ENCODE data around the gene FARSA. TPM values are rescaled to one million over a fixed set of nuclear protein-coding genes. Genes with fewer than 3 reads are reported as not detected.
"Not testable (repeated sequence)": the region's sequence is repeated elsewhere in the genome, so short reads cannot be mapped to it uniquely, and the experiment has no call there.

Gene FARSA
- total RNA-seq (10 to 100 TPM; 40.9 to 59.4 TPM), polyA plus RNA-seq (ENCODE audit: insufficient read length in 6 of 6) (10 to 100 TPM; 35.3 to 46.2 (median 41.8) TPM)
- long read RNA-seq, donor 1, transcript FARSA-201 (13 exons, 1,814 nt): major isoform, 15 of 3,303 reads
- long read RNA-seq, donor 1, partial matches to known transcripts: 2,945 of 3,303 reads
- long read RNA-seq, donor 1, other reads (novel, unspliced or antisense): 340 of 3,303 reads
- long read RNA-seq, donor 2, transcript FARSA-201 (13 exons, 1,814 nt): major isoform, 12 of 12 reads
- long read RNA-seq, donor 2, partial matches to known transcripts: 0 of 12 reads
- long read RNA-seq, donor 2, other reads (novel, unspliced or antisense): 0 of 12 reads
- long read RNA-seq, donor 3, transcript FARSA-201 (13 exons, 1,814 nt): major isoform, 6 of 13 reads
- long read RNA-seq, donor 3, partial matches to known transcripts: 7 of 13 reads
- long read RNA-seq, donor 3, other reads (novel, unspliced or antisense): 0 of 13 reads
- long read RNA-seq, donor 4, transcript FARSA-201 (13 exons, 1,814 nt): major isoform, 43 of 50 reads
- long read RNA-seq, donor 4, partial matches to known transcripts: 3 of 50 reads
- long read RNA-seq, donor 4, other reads (novel, unspliced or antisense): 4 of 50 reads
- long read RNA-seq, donor 5, transcript FARSA-201 (13 exons, 1,814 nt): major isoform, 14 of 1,004 reads
- long read RNA-seq, donor 5, partial matches to known transcripts: 682 of 1,004 reads
- long read RNA-seq, donor 5, other reads (novel, unspliced or antisense): 307 of 1,004 reads
- long read RNA-seq, donor 6, transcript FARSA-201 (13 exons, 1,814 nt): major isoform, 11 of 1,940 reads
- long read RNA-seq, donor 6, partial matches to known transcripts: 1,603 of 1,940 reads
- long read RNA-seq, donor 6, other reads (novel, unspliced or antisense): 324 of 1,940 reads
- long read RNA-seq, donor 7, transcript FARSA-201 (13 exons, 1,814 nt): major isoform, 15 of 1,894 reads
- long read RNA-seq, donor 7, partial matches to known transcripts: 1,487 of 1,894 reads
- long read RNA-seq, donor 7, other reads (novel, unspliced or antisense): 389 of 1,894 reads
- long read RNA-seq, donor 8, transcript FARSA-201 (13 exons, 1,814 nt): major isoform, 13 of 34 reads
- long read RNA-seq, donor 8, partial matches to known transcripts: 17 of 34 reads
- long read RNA-seq, donor 8, other reads (novel, unspliced or antisense): 0 of 34 reads
- long read RNA-seq, donor 9: 0 reads
- long read RNA-seq, donor 10, transcript FARSA-201 (13 exons, 1,814 nt): major isoform, 136 of 159 reads
- long read RNA-seq, donor 10, partial matches to known transcripts: 6 of 159 reads
- long read RNA-seq, donor 10, other reads (novel, unspliced or antisense): 16 of 159 reads
- long read RNA-seq, donor 11: 0 reads
- long read RNA-seq, donor 12, transcript FARSA-201 (13 exons, 1,814 nt): major isoform, 8 of 18 reads
- long read RNA-seq, donor 12, partial matches to known transcripts: 7 of 18 reads
- long read RNA-seq, donor 12, other reads (novel, unspliced or antisense): 0 of 18 reads

GRCh38 chr19:12933287-12934072, at the start of gene FARSA:
TSS of gene FARSA (minus strand) at chr19:12933711. CDS start at chr19:12933696, 15 bp downstream.
- Histone ChIP-seq H3K4me3 (peak within 1 kb of the TSS; percentile 64 to 92), H3K27me3 (no peaks in the 10 kb centered on the region), H3K4me1 (peaks cover 14 to 43% of the 10 kb centered on the region in 2 donors), H3K9me3 (no peaks in the 10 kb centered on the region), H3K27ac (peak within 1 kb of the TSS; percentile 65 to 83), H3K36me3 (peaks cover 0 to 24% of the 10 kb centered on the region in 2 donors)
- intact Hi-C loops (cut with DNase I): no loop called here
- ATAC-seq (peak; percentile 84), DNase-seq (peak; percentile 85 to 96 (median 94))
- no peak for TF ChIP-seq CTCF (IDR thresholded peaks at IDR 0.05)

- H3K27me3 ChIP-seq: peaks cover 0 to 12% of the 10 kb centered on the region in 2 donors
- H3K4me3 ChIP-seq: peak overlapping the region in 1 of 2 donors; percentile 18
- H3K9me3 ChIP-seq: no peaks in the 10 kb centered on the region
- H3K4me1 ChIP-seq: peaks cover 0 to 21% of the 10 kb centered on the region in 2 donors
- DNase-seq (no peak), ATAC-seq (no peak)
- H3K27ac ChIP-seq: no peak overlapping the region
- no peak for TF ChIP-seq CTCF (IDR thresholded peaks at IDR 0.05)
- no peaks in the 10 kb centered on the region for H3K36me3 ChIP-seq
- intact Hi-C loops (cut with DNase I): loop anchor here (5.0 to 10.0 kb wide), 2 partner anchors 79 to 112 kb away; no protein-coding TSS in a partner anchor
Measured at GRCh38 chr19:12983091-12983490, 49.6 kb upstream of the FARSA start.

- Histone ChIP-seq H3K4me1 (peaks cover 0 to 21% of the 10 kb centered on the region in 2 donors), H3K9me3 (no peaks in the 10 kb centered on the region), H3K27ac (no peak overlapping the region), H3K36me3 (no peaks in the 10 kb centered on the region), H3K27me3 (peaks cover 0 to 12% of the 10 kb centered on the region in 2 donors), H3K4me3 (no peak overlapping the region)
- no peak for DNase-seq
- no peak for ATAC-seq
- intact Hi-C loops (cut with DNase I): loop anchor here (5.0 to 10.0 kb wide), 2 partner anchors 80 to 112 kb away; no protein-coding TSS in a partner anchor
- TF ChIP-seq CTCF (IDR thresholded peaks at IDR 0.05): no peak
Measured at GRCh38 chr19:12982648-12983047, 49.1 kb upstream of the FARSA start.

- intact Hi-C loops (cut with DNase I): loop anchor here (5.0 to 10.0 kb wide), 3 partner anchors 82 to 285 kb away; no protein-coding TSS in a partner anchor
- Histone ChIP-seq H3K36me3 (no peaks in the 10 kb centered on the region), H3K27ac (no peak overlapping the region), H3K4me3 (no peak overlapping the region), H3K27me3 (peaks cover 0 to 12% of the 10 kb centered on the region in 2 donors), H3K4me1 (peaks cover 0 to 17% of the 10 kb centered on the region in 2 donors), H3K9me3 (no peaks in the 10 kb centered on the region)
- ATAC-seq (no peak), DNase-seq (no peak)
- TF ChIP-seq CTCF (IDR thresholded peaks at IDR 0.05): no peak
Measured at GRCh38 chr19:12979974-12980373, 46.5 kb upstream of the FARSA start.

GRCh38 chr19:12976109-12976508, 42.6 kb upstream of the FARSA start:
- intact Hi-C loops (cut with DNase I): loop anchor here in 1 of 2 donors (10.0 kb wide), 1 partner anchor 289 kb away; no protein-coding TSS in a partner anchor
- DNase-seq, H3K27me3 ChIP-seq: not testable (repeated sequence)

More at GRCh38 chr19:12976109-12976508, 42.6 kb upstream of the FARSA start:
- not testable (repeated sequence) for H3K36me3 ChIP-seq, H3K9me3 ChIP-seq, H3K27ac ChIP-seq, H3K4me3 ChIP-seq, ATAC-seq, H3K4me1 ChIP-seq

All from left lung (tissue), 14 donors.